Measurements from ENCODE around the gene TP53I13. TPM values are rescaled to one million over a fixed set of nuclear protein-coding genes. Genes with fewer than 3 reads are reported as not detected.

Gene TP53I13
- total and polyA plus RNA-seq, 2 of the 13 experiments (the other 11 are each of a cell fraction or from before 2014, with no cell fraction given) = 16.9 to 25.7 TPM

- peak; percentile 8; the same call in 1 of the 2 replicates for TF ChIP-seq SALL1 (CRISPR knock-in tag; IDR thresholded peaks at IDR 0.05)
- TF ChIP-seq KLF12 (CRISPR knock-in tag; IDR thresholded peaks at IDR 0.05; ENCODE audit: borderline replicate concordance) = peak; percentile 74; the same call in 1 of the 2 replicates
- no peak for TF ChIP-seq NR2C2 (CRISPR knock-in tag; IDR thresholded peaks at IDR 0.05; ENCODE audit: borderline replicate concordance)
- TF ChIP-seq ZSCAN9 (CRISPR knock-in tag; IDR thresholded peaks at IDR 0.05; ENCODE audit: borderline replicate concordance) = peak; percentile 12; the same call in 1 of the 2 replicates
- TF ChIP-seq ZBTB39 (CRISPR knock-in tag; IDR thresholded peaks at IDR 0.05) = no peak
- TF ChIP-seq ZNF790 (CRISPR knock-in tag; IDR thresholded peaks at IDR 0.05; ENCODE audit: borderline replicate concordance) = no peak
- TF ChIP-seq MTA3 (CRISPR knock-in tag; IDR thresholded peaks at IDR 0.05) = no peak
- no peak for TF ChIP-seq SAFB2 (CRISPR knock-in tag; IDR thresholded peaks at IDR 0.05; ENCODE audit: borderline replicate concordance, low read depth)
- TF ChIP-seq ZNF205 (CRISPR knock-in tag; IDR thresholded peaks at IDR 0.05) = no peak
- TF ChIP-seq ZNF589 (CRISPR knock-in tag; conservative IDR thresholded peaks at IDR 0.05) = 0 out of 2 replicates have a peak, but pooled peaks have one; percentile 15
- TF ChIP-seq HOXA5 (CRISPR knock-in tag; IDR thresholded peaks at IDR 0.05) = no peak
- no peak for TF ChIP-seq AFF4 (CRISPR knock-in tag; IDR thresholded peaks at IDR 0.05)
- no peak for TF ChIP-seq SP140L (CRISPR knock-in tag; IDR thresholded peaks at IDR 0.05; ENCODE audit: borderline replicate concordance)
- no peak for TF ChIP-seq SUZ12 (IDR thresholded peaks at IDR 0.05; ENCODE audit: low read depth, low read length)
- TF ChIP-seq ZNF780A (CRISPR knock-in tag; IDR thresholded peaks at IDR 0.05) = no peak; the same call in 1 of the 2 replicates
- no peak for TF ChIP-seq ZNF337 (CRISPR knock-in tag; IDR thresholded peaks at IDR 0.05; ENCODE audit: borderline replicate concordance, low read depth)
- TF ChIP-seq KLF6 (CRISPR knock-in tag; IDR thresholded peaks at IDR 0.05) = no peak
- no peak; the same call in 1 of the 2 replicates for TF ChIP-seq FOXO1 (CRISPR knock-in tag; IDR thresholded peaks at IDR 0.05)
- TF ChIP-seq RFXANK (CRISPR knock-in tag; IDR thresholded peaks at IDR 0.05) = no peak
- TF ChIP-seq ZNF639 (CRISPR knock-in tag; conservative IDR thresholded peaks at IDR 0.05) = no peak
- peak; percentile 65 for TF ChIP-seq AGO2 (optimal IDR thresholded peaks at IDR 0.05; ENCODE audit: low read depth, low read length)
- no peak for TF ChIP-seq ESRRA (CRISPR knock-in tag; IDR thresholded peaks at IDR 0.05; ENCODE audit: low read depth)
- TF ChIP-seq ZFP36L2 (CRISPR knock-in tag; IDR thresholded peaks at IDR 0.05) = no peak
Measured at GRCh38 chr17:29568331-29569244, at the start of gene TP53I13 (continued).

All from HepG2 (cell line).